Fibroblast of lung (primary cell): ENCODE data around the gene CARS2.

ENCODE experiments used
- EZH2 ChIP-seq: IDR thresholded peaks from 2 replicates; pipeline ENCODE4 v1.5.1; 2012; ENCODE audit warnings: low read length, control low read depth, mild to moderate bottlenecking; ENCODE audit errors: missing control alignments
- TF ChIP-seq, protein P1 (sequence below), 2 donors: IDR thresholded peaks in 1 of 2; conservative IDR thresholded peaks in 1 of 2; 1 replicate in 1 of 2; 2 replicates in 1 of 2; pipeline ENCODE4 v1.5.1; 2011 to 2012; ENCODE audit warnings: low read length in 2 of 2, control low read depth in 1 of 2, inconsistent platforms in 1 of 2, low read depth in 1 of 2, mild to moderate bottlenecking in 1 of 2

DNA sequence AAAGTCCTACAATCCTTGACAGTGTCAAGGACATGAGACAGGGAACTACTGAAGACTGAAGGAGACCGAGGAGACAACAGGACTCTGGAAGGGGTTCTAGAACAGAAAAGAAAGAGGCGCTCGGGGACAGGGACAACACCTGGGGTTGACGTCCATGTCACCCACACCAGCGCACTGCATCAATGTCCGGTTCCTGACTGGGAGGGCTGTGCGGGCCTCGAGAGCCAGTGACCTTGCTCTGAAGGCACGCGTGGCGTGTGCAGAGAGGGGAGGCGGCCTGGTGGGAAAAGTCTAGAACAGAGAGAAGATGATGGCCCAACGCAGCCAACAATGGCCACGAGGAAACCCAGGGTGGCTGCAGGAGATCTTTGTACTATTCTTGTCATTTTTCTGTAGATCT is 5.7 kb downstream of the CARS2 start:
- TF ChIP-seq, protein P1, sequence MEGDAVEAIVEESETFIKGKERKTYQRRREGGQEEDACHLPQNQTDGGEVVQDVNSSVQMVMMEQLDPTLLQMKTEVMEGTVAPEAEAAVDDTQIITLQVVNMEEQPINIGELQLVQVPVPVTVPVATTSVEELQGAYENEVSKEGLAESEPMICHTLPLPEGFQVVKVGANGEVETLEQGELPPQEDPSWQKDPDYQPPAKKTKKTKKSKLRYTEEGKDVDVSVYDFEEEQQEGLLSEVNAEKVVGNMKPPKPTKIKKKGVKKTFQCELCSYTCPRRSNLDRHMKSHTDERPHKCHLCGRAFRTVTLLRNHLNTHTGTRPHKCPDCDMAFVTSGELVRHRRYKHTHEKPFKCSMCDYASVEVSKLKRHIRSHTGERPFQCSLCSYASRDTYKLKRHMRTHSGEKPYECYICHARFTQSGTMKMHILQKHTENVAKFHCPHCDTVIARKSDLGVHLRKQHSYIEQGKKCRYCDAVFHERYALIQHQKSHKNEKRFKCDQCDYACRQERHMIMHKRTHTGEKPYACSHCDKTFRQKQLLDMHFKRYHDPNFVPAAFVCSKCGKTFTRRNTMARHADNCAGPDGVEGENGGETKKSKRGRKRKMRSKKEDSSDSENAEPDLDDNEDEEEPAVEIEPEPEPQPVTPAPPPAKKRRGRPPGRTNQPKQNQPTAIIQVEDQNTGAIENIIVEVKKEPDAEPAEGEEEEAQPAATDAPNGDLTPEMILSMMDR (conservative IDR thresholded peaks at IDR 0.05 in 1 of 2, IDR thresholded peaks at IDR 0.05 in 1 of 2; ENCODE audit: low read depth in 1 of 2, low read length in 2 of 2), result no peak
- TF ChIP-seq EZH2, result no peak
